Measurements from ENCODE around the gene MYRF. TPM values are rescaled to one million over a fixed set of nuclear protein-coding genes. Genes with fewer than 3 reads are reported as not detected.
A peak's percentile ranks its signal among the peaks of the same experiment; 100 is the strongest.

Gene MYRF
- total RNA-seq, 1 donor from 2014 or later, result 0.82 TPM

- DNase-seq (ENCODE audit: low spot score in 2 of 2), result no peak
- no peak for FAIRE-seq
Measured at GRCh38 chr11:61754534-61755482, 2.4 kb downstream of the MYRF start.

DNA sequence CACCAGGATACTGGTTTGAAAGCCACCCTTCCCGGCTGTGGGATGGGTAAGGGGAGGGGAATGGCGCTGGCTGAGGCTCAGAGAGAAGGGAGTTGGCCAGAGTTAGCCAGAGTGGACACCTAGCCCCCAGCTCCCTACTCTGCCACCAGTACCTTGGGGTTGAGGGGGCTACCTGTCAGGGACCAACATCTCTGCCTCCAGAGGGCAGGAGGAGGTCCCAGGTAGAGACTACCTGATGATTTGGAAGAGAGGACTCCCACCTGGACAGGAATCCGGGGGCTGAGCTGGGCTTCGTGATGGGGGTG is 3.7 kb downstream of the MYRF start:
- FAIRE-seq (no peak), DNase-seq (ENCODE audit: low spot score in 2 of 2) (no peak)

DNA sequence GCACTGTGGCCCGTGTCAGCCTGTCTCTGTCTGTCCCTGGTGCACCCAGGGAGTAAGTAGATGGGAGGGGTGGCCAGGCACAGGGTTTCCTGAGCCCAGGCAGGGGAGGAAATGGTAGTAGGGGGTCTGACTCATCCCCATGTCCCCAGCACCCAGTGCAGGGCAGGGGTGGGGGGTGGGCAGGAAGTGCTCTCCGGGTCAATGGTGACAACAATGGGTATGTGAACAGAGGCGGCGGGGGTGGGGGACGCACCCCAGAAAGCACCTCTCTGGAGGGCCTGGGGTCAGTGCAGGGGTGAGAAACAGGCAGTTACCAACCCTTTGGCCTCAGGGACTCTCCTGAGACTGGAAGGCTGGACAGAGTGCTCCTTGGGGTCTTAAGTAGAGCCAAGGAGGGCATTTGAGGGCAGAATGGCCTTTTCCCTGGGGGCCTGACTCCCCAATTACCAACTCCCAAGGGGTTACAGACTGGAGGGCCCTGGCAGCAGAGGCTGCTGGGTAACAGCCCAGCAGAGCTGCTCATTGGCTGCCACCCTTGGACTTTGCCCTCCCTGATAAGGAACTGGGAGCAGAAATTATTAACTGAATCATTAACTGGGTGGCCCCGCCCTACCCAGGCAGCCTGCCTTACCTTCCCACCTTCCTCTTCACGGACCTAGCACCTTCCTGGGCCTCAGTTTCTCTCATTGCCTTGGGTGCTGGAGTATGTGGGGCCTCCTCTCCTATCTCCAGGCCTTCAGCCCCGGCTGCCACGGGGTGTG is 4.2 kb downstream of the MYRF start:
- DNase-seq (ENCODE audit: low spot score in 2 of 2), result no peak
- no peak for FAIRE-seq

- no peak for FAIRE-seq
- no peak for DNase-seq (ENCODE audit: low spot score in 2 of 2)
Measured at GRCh38 chr11:61757213-61757862, 4.9 kb downstream of the MYRF start.

DNA sequence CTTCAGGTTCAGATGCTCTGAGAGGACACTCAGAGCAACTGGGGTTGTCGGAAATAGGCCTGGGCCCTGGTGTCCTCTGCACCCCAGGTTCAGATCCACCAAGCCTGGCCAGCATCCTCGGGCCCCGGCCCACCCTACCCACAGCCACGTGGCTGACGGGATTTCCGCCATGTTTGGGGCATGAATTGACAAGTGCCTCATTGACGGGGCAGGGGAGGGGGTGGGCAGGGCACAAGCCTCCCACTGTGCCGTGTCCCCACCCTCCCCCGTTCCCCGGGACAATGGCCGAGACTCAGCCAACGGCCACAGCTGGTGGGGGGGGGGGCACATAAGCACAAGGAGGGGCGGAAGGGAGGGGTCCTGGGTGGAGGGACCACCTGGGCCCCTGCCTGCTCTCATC is 8.5 kb downstream of the MYRF start:
- peak; percentile 63 to 85 for DNase-seq (ENCODE audit: low spot score in 2 of 2)
- FAIRE-seq, result no peak

DNA sequence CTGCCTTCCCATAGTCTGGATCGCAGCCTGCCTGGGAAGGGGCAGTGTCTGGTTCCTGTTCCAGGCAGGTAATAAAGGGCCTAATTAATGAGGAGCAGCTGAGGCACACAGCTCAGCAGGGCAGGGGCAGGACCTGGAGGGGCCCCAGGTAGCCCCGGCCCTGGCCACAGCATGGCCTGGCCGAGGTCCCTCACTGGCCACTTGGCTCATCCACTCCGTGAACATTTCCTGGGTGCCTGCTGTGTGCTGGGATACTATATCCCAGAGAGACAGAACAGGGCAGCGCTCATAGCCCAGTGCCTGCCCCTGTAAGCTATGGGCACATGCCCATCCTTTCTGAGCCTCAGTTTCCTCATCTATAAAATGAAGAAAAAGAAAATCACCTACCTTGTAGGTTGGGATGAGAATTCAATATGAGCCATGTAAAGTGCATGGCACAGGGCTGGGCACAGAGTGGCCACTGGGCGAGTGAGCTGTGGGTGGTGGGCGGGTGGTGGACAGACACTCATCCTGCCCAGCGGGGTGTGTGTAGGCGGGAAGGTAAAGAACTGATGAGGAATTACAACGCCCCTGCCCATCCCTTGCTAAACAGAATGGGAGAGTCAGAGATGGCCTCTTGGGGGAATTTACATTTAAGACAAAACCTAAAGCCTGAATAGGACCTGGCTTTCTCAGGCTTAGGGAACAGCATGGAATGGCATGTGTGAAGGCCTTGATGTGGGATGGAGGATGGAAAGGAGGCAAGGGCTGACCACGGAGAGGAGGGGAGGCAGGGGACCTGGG is 9.2 kb downstream of the MYRF start:
- no peak for FAIRE-seq
- no peak for DNase-seq (ENCODE audit: low spot score in 2 of 2)

DNA sequence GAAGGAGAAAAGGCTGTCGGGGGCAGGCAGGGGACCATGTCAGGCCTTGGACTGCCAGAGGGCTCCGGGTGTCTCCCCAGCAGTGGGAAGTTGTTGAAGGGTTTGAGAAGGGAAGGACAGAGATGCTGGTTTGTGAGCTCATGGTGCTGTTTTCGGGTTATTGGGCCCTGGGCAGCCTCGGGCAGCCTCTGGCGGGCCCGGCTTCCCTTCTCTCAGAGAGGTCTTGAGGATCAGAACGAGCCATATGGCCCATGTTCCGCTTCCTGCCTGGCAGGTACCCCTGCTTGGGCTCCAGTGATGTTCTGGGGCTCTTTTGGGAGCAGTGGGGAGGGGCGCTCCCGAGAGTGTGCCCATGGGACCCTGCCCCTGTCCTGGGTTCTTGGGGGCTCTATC is 9.8 kb downstream of the MYRF start:
- DNase-seq (ENCODE audit: low spot score in 2 of 2), result no peak

DNA sequence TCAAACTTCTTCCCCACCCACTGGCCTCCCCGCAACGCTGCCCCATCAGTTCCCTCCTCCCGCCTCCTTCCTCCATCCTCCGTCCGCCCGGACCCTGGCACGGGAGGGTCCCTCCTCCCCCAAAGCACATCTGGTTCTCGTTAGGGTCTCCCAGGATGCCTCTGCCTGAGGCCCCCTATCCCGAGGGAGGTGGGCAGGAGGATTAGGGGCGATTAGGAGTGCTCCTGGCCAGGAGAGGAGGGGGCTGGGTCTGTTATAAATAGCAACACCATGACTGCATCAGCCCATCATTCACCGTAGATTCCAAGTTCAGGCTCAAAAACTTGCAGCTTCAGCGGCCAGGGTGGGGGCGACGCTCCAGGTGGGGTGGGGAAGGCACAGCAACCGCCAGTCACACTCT is 10.4 kb downstream of the MYRF start:
- no peak for FAIRE-seq

More for the DNA sequence above, 9.8 kb downstream of the MYRF start:
- no peak for FAIRE-seq

GRCh38 chr11:61763930-61764605 is 11.6 kb downstream of the MYRF start:
- DNase-seq (ENCODE audit: low spot score in 2 of 2) (no peak), FAIRE-seq (no peak)

More for the DNA sequence above, 10.4 kb downstream of the MYRF start:
- no peak for DNase-seq (ENCODE audit: low spot score in 2 of 2)

GRCh38 chr11:61764606-61765260 is 12.3 kb downstream of the MYRF start:
- FAIRE-seq, result no peak
- no peak for DNase-seq (ENCODE audit: low spot score in 2 of 2)

GRCh38 chr11:61765550-61766253 is 13.3 kb downstream of the MYRF start:
- FAIRE-seq (no peak), DNase-seq (ENCODE audit: low spot score in 2 of 2) (no peak)

DNA sequence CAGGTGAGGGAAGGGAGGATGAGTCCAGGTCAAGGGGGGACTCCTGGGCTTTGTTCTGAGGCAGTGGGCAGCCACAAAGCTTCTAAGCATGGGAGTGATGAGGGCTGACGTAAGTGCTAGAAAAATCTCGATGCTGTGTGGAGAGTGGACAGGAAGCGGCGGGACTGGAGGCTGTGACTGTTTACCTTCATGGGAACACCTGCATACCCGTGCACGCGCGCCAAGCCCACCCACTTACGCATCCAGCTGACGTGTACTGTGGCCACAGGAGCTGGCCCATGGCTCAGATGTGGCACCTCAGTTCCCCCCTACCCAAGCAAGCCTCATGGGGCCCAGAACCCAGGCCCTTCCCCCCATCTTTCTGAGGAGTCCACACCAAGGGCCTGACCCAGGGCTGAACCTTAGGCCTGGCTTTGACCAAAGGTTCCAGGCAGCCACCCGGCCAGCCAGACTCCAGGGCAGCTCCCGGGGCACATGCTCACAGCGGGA is 14.0 kb downstream of the MYRF start:
- FAIRE-seq, result no peak
- no peak for DNase-seq (ENCODE audit: low spot score in 2 of 2)

DNA sequence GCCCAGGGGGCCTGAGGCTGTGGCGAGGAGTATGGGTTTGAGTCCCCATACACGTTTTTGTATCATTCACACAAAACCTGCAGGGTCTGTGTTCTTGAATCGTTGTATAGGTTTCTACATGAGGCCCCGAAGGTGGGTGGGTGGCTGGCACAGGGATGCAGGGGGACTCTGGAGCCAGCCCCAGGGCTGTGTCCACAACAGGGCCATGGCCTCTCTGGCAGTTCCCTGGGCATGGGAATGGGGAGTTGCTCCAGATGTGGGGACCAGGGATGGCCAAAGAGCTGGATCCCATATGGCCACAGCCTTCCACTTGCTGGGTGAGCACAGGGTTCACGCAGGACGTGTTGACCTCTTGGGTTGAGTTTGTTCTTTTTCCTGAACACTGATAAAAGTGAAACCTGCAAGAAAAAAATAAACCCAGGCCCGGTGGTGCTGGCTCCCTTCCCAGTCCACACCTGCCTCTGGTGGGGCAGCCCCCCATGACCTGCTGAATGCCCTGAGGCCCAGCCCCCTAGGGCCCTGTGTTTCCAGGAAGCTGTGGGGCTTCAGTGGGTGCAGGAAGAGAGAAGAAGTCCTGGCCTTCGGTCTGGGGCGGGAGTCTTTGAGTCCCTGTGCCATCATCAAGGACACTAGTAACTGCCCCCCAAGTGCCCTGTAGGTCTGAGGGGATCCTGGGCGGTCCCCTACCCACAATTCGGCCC is 16.1 kb downstream of the MYRF start:
- DNase-seq (ENCODE audit: low spot score in 2 of 2), result no peak
- no peak for FAIRE-seq

- no peak for DNase-seq (ENCODE audit: low spot score in 2 of 2)
- no peak for FAIRE-seq
Measured at GRCh38 chr11:61769169-61769920, 16.9 kb downstream of the MYRF start.

DNA sequence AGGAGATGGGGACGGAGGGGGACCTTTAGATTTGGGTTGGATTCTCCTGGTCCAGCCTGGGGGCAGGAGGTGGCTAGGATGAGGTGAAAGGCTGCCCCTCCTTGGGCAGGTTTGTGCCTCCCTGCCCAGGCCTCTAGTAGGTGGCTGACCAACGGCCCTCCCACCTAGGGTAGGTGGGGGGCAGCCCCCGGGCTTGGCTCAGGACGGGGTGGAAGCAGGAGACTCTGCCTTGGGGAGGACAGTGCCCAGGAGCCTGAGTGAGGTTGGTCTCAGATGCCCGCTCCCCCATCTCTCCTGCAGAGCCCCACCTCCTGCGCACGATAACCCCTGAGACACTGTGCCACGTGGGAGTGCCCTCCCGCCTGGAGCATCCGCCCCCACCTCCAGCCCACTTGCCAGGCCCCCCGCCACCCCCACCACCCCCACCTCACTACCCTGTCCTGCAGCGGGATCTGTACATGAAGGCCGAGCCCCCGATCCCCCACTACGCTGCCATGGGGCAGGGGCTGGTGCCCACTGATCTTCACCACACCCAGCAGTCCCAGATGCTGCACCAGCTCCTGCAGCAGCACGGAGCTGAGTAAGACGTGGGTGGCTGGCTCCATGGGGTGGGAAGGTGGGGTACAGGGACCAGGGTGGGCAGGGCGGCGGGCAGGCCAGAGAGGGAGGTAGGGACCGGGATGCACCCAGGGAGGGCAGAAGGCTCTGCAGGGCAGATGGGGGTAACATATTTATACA is 17.7 kb downstream of the MYRF start:
- no peak for FAIRE-seq
- DNase-seq (ENCODE audit: low spot score in 2 of 2), result no peak

DNA sequence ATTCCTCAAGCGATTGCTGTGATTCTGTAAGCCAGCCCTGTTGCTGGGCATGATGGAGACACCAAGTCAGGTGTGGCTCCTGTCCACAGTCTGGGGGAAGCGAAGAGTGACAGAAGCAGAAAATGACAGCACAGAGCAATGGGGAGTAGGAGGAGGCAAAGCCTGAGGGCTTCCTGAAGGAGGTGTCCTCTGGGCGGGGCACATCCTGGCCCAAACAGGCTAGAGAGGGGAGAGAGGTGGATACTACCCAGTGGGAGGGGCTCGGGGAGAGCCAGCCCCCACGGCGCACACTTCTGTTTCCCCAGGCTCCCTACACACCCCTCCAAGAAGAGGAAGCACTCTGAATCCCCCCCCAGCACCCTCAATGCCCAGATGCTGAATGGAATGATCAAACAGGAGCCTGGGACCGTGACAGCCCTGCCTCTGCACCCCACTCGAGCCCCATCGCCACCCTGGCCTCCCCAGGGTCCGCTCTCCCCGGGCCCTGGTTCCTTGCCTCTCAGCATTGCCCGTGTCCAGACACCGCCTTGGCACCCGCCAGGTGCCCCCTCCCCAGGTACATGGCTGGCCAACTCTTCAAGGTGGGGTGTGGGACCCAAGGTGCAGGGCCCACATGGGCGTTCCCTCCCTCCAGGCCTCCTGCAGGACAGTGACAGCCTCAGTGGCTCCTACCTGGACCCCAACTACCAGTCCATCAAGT is 18.9 kb downstream of the MYRF start:
- DNase-seq (ENCODE audit: low spot score in 2 of 2) (no peak), FAIRE-seq (no peak)
